SK-N-SH (cell line): ENCODE results near the gene EP400. TPM values are rescaled to one million over a fixed set of nuclear protein-coding genes. Genes with fewer than 3 reads are reported as not detected.

Source experiments
- CTCF ChIA-PET: fragments of 300-600, 350-600 bp; formaldehyde crosslinking; extraction: SDS; loops from one replicate; lab custom pipeline; 2021; lab: Yijun Ruan, JAX
- POLR2A ChIA-PET: fragments of 350-600 bp; sonication (Branson Sonifier 250); formaldehyde crosslinking; extraction: SDS; loops from one replicate; lab custom pipeline; 2020; ENCODE audit warnings: antibody characterized with exemption, inconsistent platforms; lab: Yijun Ruan, JAX
- DNase-seq: peaks from one replicate; pipeline ENCODE4 v3.0.0; 2012
- H2AFZ ChIP-seq: fragments of 200-600 bp; sonication (generic); 2 replicates; pipeline ENCODE4 v1.8.1; 2016; ENCODE audit warnings: antibody characterized with exemption, mild to moderate bottlenecking, low read depth
- H3F3A ChIP-seq: fragments of 200-600 bp; sonication (generic); replicated peaks from 2 replicates; pipeline ENCODE3; 2016; ENCODE audit warnings: antibody characterized with exemption, mild to moderate bottlenecking; ENCODE audit not compliant: insufficient read depth
- H3K27ac ChIP-seq, 2 experiments: fragments of 200-500 bp in 1 of 2; fragments of 200-600 bp in 1 of 2; sonication (Bioruptor generic) in 1 of 2; sonication (generic), shearing (Covaris generic) in 1 of 2; 2 replicates each; pipeline versions ENCODE4 v1.5.1 to v1.6.1; 2014 to 2016; ENCODE audit warnings: low read depth in 2 of 2, inconsistent platforms in 1 of 2, low read length in 1 of 2, mild to moderate bottlenecking in 1 of 2, mixed read lengths in 1 of 2
- H3K27me3 ChIP-seq: fragments of 200-600 bp; sonication (generic), shearing (Covaris generic); 2 replicates; pipeline ENCODE4 v1.6.1; 2016; ENCODE audit warnings: mixed run types; ENCODE audit not compliant: insufficient read depth
- H3K36me3 ChIP-seq, 2 experiments: fragments of 200-500 bp in 1 of 2; fragments of 200-600 bp in 1 of 2; sonication (Bioruptor generic) in 1 of 2; sonication (generic) in 1 of 2; replicated peaks in 1 of 2; 2 replicates each; pipeline versions ENCODE3 to v1.5.1; 2014 to 2016; ENCODE audit warnings: low read length in 1 of 2, mild to moderate bottlenecking in 1 of 2; ENCODE audit not compliant: insufficient read depth in 2 of 2, control insufficient read depth in 1 of 2
- H3K4me1 ChIP-seq, 2 experiments: fragments of 200-500 bp in 1 of 2; fragments of 200-600 bp in 1 of 2; sonication (Bioruptor generic) in 1 of 2; sonication (generic), shearing (Covaris generic) in 1 of 2; 2 replicates each; pipeline versions ENCODE4 v1.5.1 to v1.6.1; 2014 to 2016; ENCODE audit warnings: low read depth in 1 of 2, low read length in 1 of 2, mixed run types in 1 of 2; ENCODE audit not compliant: insufficient read depth in 2 of 2, control insufficient read depth in 1 of 2
- H3K4me2 ChIP-seq: fragments of 200-600 bp; sonication (generic), shearing (Covaris generic); 2 replicates; pipeline ENCODE4 v1.6.1; 2017; ENCODE audit warnings: mixed run types
- H3K4me3 ChIP-seq, 2 experiments: fragments of 200-500 bp in 1 of 2; fragments of 200-600 bp in 1 of 2; sonication (Bioruptor generic) in 1 of 2; sonication (generic), shearing (Covaris generic) in 1 of 2; 2 replicates each; pipeline versions ENCODE4 v1.5.1 to v1.8.1; 2014 to 2016; ENCODE audit warnings: low read depth in 2 of 2, inconsistent platforms in 1 of 2, low read length in 1 of 2, mild to moderate bottlenecking in 1 of 2, mixed read lengths in 1 of 2, moderate library complexity in 1 of 2
- H3K79me2 ChIP-seq: fragments of 200-600 bp; sonication (generic); 2 replicates; pipeline ENCODE4 v1.8.1; 2017; ENCODE audit warnings: mild to moderate bottlenecking; ENCODE audit not compliant: insufficient read depth
- H3K9ac ChIP-seq: fragments of 200-600 bp; sonication (generic); 2 replicates; pipeline ENCODE4 v1.6.1; 2017; ENCODE audit warnings: mixed run types
- H3K9me2 ChIP-seq: fragments of 200-600 bp; sonication (generic); 2 replicates; pipeline ENCODE4 v1.6.1; 2017; ENCODE audit warnings: mixed run types
- H3K9me3 ChIP-seq: fragments of 200-600 bp; sonication (generic); 2 replicates; pipeline ENCODE4 v1.6.1; 2017; ENCODE audit warnings: mixed run types, mild to moderate bottlenecking, moderate library complexity
- H4K20me1 ChIP-seq: fragments of 200-600 bp; sonication (generic); 2 replicates; pipeline ENCODE4 v1.6.1; 2017; ENCODE audit warnings: mild to moderate bottlenecking, mixed run types; ENCODE audit not compliant: insufficient read depth
- CHD2 ChIP-seq: fragments of 150-350 bp; IDR thresholded peaks from 2 replicates; pipeline ENCODE4 v1.6.1; 2018; ENCODE audit warnings: low read length; ENCODE audit not compliant: partially characterized antibody
- ELF1 ChIP-seq: IDR thresholded peaks from 2 replicates; pipeline ENCODE4 v1.4.0; 2012
- EZH2phosphoT487 ChIP-seq: fragments of 200-600 bp; sonication (generic); IDR thresholded peaks from 2 replicates; pipeline ENCODE4 v1.6.1; 2017; ENCODE audit warnings: low read depth, mixed run types, mild to moderate bottlenecking, antibody characterized with exemption, moderate library complexity, borderline replicate concordance
- FOSL2 ChIP-seq: IDR thresholded peaks from 2 replicates; pipeline ENCODE4 v1.4.0; 2012; ENCODE audit warnings: low read depth, mild to moderate bottlenecking, moderate library complexity, borderline replicate concordance
- GABPA ChIP-seq: IDR thresholded peaks from 2 replicates; pipeline ENCODE4 v1.4.0; 2012; ENCODE audit warnings: low read depth, mild to moderate bottlenecking
- GATA2 ChIP-seq: sonication (generic); formaldehyde crosslinking; IDR thresholded peaks from 2 replicates; pipeline ENCODE4 v1.5.0; 2020; ENCODE audit warnings: mild to moderate bottlenecking, missing genetic modification reagents
- MXI1 ChIP-seq: IDR thresholded peaks from 2 replicates; pipeline ENCODE4 v1.6.1; 2012; ENCODE audit warnings: mild to moderate bottlenecking, low read depth, low read length, improper control_type of control experiment
- NFIC ChIP-seq: IDR thresholded peaks from 2 replicates; pipeline ENCODE4 v1.4.0; 2012; ENCODE audit warnings: borderline replicate concordance
- RCOR1 ChIP-seq: fragments of 150-350 bp; IDR thresholded peaks from 2 replicates; pipeline ENCODE4 v1.6.1; 2017; ENCODE audit warnings: antibody characterized with exemption, low read length
- SIN3A ChIP-seq: IDR thresholded peaks from 2 replicates; pipeline ENCODE4 v1.6.1; 2012; ENCODE audit warnings: low read depth, mild to moderate bottlenecking, low read length, moderate library complexity, borderline replicate concordance
- TCF12 ChIP-seq: IDR thresholded peaks from 2 replicates; pipeline ENCODE4 v1.4.0; 2012
- WGBS: methylation state at CpG from one replicate; pipeline ENCODE4 v1.1.6; 2017; ENCODE audit warnings: low lambda C conversion rate; 5-methylcytosine and 5-hydroxymethylcytosine counted together
- polyA plus RNA-seq, 3 experiments: library from polyadenylated mRNA; depleted of rRNA; stranded (reverse); fragments of >200 nt; gene quantifications; 2 replicates each; pipeline ENCODE4 v1.2.3, GENCODE V29; 2012
- TF ChIP-seq, protein P1 (sequence below): IDR thresholded peaks from 2 replicates; pipeline ENCODE4 v1.4.0; 2012; ENCODE audit warnings: low read depth, borderline replicate concordance
- TF ChIP-seq, protein P2 (sequence below): fragments of 150-350 bp; IDR thresholded peaks from 2 replicates; pipeline ENCODE4 v1.6.1; 2016; ENCODE audit warnings: mild to moderate bottlenecking, low read depth, low read length
- TF ChIP-seq, protein P3 (sequence below): IDR thresholded peaks from 2 replicates; pipeline ENCODE4; 2012

EP400 gene
- polyA plus RNA-seq, 1 of the 3 experiments (the other 2 are of a cell fraction): 7.0 TPM

DNA sequence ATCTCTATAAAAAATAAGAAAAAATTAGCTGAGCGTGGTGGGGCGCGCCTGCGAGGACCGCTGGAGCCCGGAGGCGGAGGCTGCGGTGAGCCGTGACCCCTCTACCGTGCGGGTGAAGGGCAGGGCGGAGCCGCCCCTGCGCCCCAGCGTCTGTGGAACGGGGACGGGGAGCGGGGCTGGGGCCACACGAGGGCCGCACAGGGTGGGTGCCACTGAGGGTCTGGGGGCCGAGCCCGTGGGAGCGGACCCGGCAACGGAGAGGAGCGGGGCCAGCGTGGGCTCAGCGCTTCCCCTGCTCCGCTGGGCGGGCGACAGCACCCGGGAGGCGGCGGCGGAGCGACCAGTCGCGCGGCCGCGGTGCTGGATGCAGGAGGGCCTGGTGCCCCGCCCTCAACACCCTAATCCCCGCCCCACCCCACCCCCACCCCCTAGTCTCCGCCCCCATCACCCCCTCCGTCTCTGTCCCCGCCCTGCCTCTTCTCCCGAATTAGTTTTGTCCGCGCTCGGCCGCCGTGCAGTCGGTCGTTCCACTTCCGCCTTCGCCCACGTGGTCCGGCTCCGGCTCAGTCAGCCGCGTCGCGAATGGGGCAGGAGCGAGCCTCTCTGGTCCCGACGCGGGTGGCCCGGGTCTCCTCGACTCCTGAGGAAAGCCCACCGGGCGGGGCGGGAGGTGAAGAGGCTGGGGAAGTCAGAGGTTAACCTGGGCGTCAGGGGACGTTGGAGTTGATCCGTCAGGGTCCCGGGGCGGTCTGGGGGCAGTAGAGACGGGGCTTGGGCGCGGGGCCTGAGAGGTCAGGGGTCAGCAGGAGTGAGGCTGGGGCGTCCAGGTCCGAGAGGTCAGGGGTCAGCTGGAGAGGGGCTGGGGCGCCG, 20.8 kb upstream of the EP400 start, which contains the start of gene PUS1 (continued):
- TF ChIP-seq, protein P1, sequence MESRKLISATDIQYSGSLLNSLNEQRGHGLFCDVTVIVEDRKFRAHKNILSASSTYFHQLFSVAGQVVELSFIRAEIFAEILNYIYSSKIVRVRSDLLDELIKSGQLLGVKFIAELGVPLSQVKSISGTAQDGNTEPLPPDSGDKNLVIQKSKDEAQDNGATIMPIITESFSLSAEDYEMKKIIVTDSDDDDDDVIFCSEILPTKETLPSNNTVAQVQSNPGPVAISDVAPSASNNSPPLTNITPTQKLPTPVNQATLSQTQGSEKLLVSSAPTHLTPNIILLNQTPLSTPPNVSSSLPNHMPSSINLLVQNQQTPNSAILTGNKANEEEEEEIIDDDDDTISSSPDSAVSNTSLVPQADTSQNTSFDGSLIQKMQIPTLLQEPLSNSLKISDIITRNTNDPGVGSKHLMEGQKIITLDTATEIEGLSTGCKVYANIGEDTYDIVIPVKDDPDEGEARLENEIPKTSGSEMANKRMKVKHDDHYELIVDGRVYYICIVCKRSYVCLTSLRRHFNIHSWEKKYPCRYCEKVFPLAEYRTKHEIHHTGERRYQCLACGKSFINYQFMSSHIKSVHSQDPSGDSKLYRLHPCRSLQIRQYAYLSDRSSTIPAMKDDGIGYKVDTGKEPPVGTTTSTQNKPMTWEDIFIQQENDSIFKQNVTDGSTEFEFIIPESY: 0 out of 2 replicates have a peak, but pooled peaks have one; percentile 31
- TF ChIP-seq SIN3A (peak; percentile 99), CHD2 (peak; percentile 84), GABPA (peak; percentile 69), EZH2phosphoT487 (no peak)

DNA sequence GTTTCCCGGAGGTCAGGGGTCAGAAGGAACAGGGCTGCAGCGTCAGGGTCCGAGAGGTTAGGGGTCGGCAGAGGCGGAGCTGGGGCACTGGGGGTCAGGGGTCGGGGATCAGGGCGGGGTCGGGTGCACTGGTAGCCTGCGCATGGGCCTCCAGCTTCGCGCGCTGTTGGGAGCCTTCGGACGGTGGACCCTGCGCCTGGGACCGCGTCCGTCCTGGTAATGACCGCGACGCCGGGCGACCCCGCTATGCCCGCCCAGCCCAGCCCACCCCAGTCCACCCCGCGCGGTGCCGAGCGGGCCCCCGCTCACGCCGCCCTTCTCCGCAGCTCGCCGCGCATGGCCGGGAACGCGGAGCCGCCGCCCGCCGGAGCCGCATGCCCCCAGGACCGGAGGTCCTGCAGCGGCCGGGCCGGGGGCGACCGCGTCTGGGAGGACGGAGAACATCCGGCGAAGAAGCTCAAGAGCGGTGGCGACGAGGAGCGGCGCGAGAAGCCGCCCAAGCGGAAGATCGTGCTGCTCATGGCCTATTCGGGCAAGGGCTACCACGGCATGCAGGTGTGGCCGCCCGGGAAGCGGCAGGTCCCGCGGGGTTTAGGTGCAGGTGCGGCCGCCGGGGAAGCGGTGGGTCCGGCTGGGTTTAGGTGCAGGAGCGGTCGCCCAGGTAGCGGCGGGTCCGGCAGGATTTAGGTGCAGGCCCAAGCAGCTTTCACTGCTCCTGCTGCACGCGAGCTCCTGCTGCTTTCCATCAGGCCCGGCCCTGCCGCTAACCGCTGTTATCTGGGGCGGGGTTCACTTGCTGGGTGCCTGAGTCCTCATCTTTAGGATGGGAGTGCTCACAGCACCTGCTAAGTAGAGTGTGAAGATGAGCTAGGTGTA, 19.9 kb upstream of the EP400 start:
- H3K9me2 ChIP-seq: no peaks in the 10 kb centered on the region
- peak overlapping the region; percentile 83 to 89 for H3K4me3 ChIP-seq
- no peak overlapping the region for H2AFZ ChIP-seq
- H3K79me2 ChIP-seq: peaks cover 23% of the 10 kb centered on the region
- H3K9me3 ChIP-seq: no peaks in the 10 kb centered on the region
- POLR2A ChIA-PET: interaction anchor here (0.8 kb wide), 1 partner anchor 18 kb away, joined by 3 read pairs; no protein-coding TSS in a partner anchor
- H3K36me3 ChIP-seq: peaks cover 18 to 30% of the 10 kb centered on the region in 2 experiments
- no peaks in the 10 kb centered on the region for H3F3A ChIP-seq
- CTCF ChIA-PET: interaction anchor here (1.2 to 3.5 kb wide), 5 partner anchors 18 to 96 kb away, joined by 3 to 17 read pairs (median 4); partner anchors contain the start of gene EP400
- no peaks in the 10 kb centered on the region for H4K20me1 ChIP-seq
- no peaks in the 10 kb centered on the region for H3K27me3 ChIP-seq
- peak overlapping the region; percentile 99 for H3K4me2 ChIP-seq
- H3K9ac ChIP-seq: peak overlapping the region; percentile 84
- peak overlapping the region in 1 of 2 experiments; percentile 35; a peak in 1 of 4 replicates for H3K27ac ChIP-seq
- 2% methylated on average over 38 of the region's 87 CpGs for WGBS
- DNase-seq: peak; percentile 73
- TF ChIP-seq SIN3A: no peak
- no peak for TF ChIP-seq EZH2phosphoT487
- TF ChIP-seq MXI1: peak; percentile 51
- peaks cover 3 to 7% of the 10 kb centered on the region in 2 experiments; a peak in 1 of 4 replicates for H3K4me1 ChIP-seq

DNA sequence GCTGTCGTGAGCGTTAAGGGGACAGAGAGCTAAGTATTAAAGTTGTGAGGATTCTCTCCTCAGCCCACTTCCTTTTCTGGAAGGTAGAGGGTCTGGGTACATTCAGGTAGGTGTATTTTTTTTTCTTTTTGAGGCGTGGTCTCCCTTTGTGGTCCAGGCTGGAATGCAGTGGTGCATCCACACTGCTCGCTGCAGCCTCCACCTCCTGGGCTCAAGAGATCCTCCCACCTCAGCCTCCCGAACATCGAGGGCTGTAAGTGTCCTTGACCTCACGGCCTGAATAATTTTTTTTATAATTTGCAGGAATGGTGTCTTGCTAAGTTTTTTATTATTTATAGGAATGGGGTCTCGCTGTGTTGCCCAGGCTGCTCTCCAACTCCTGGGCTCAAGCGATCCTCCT, 19.2 kb upstream of the EP400 start:
- CTCF ChIA-PET: interaction anchor here (1.2 to 3.5 kb wide), 5 partner anchors 18 to 97 kb away, joined by 3 to 17 read pairs (median 4); partner anchors contain the start of gene EP400
- no peak overlapping the region for H3K27ac ChIP-seq
- no peak for DNase-seq
- H3K9ac ChIP-seq: peak overlapping the region; percentile 84; the same call in 1 of the 2 replicates
- H3K4me1 ChIP-seq: peaks cover 3 to 7% of the 10 kb centered on the region in 2 experiments; a peak in 1 of 4 replicates
- H3F3A ChIP-seq: no peaks in the 10 kb centered on the region
- no peaks in the 10 kb centered on the region for H3K9me2 ChIP-seq
- H4K20me1 ChIP-seq: no peaks in the 10 kb centered on the region
- POLR2A ChIA-PET: interaction anchor here (0.8 kb wide), 1 partner anchor 18 kb away, joined by 3 read pairs; no protein-coding TSS in a partner anchor
- peak overlapping the region; percentile 99 for H3K4me2 ChIP-seq
- peak overlapping the region; percentile 83 to 89 for H3K4me3 ChIP-seq
- peaks cover 23% of the 10 kb centered on the region for H3K79me2 ChIP-seq
- no peaks in the 10 kb centered on the region for H3K27me3 ChIP-seq
- H2AFZ ChIP-seq: no peak overlapping the region
- WGBS: 88% methylated on average over 9 of the region's 9 CpGs
- H3K9me3 ChIP-seq: no peaks in the 10 kb centered on the region
- peaks cover 18 to 30% of the 10 kb centered on the region in 2 experiments for H3K36me3 ChIP-seq
- no peak for TF ChIP-seq NFIC
- TF ChIP-seq, protein P2, sequence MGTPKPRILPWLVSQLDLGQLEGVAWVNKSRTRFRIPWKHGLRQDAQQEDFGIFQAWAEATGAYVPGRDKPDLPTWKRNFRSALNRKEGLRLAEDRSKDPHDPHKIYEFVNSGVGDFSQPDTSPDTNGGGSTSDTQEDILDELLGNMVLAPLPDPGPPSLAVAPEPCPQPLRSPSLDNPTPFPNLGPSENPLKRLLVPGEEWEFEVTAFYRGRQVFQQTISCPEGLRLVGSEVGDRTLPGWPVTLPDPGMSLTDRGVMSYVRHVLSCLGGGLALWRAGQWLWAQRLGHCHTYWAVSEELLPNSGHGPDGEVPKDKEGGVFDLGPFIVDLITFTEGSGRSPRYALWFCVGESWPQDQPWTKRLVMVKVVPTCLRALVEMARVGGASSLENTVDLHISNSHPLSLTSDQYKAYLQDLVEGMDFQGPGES: no peak
- TF ChIP-seq, protein P3, sequence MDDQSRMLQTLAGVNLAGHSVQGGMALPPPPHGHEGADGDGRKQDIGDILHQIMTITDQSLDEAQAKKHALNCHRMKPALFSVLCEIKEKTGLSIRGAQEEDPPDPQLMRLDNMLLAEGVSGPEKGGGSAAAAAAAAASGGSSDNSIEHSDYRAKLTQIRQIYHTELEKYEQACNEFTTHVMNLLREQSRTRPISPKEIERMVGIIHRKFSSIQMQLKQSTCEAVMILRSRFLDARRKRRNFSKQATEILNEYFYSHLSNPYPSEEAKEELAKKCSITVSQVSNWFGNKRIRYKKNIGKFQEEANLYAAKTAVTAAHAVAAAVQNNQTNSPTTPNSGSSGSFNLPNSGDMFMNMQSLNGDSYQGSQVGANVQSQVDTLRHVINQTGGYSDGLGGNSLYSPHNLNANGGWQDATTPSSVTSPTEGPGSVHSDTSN: no peak
- TF ChIP-seq TCF12: no peak
- no peak for TF ChIP-seq ELF1
- no peak for TF ChIP-seq FOSL2
- no peak for TF ChIP-seq MXI1
- TF ChIP-seq GATA2: no peak
- TF ChIP-seq RCOR1: no peak
- no peak for TF ChIP-seq EZH2phosphoT487
